ENCODE measurements around the gene DNAJC15. TPM values are rescaled to one million over a fixed set of nuclear protein-coding genes. Genes with fewer than 3 reads are reported as not detected.
A peak's percentile ranks its signal among the peaks of the same experiment; 100 is the strongest.

The DNAJC15 gene
- 20.9 and 21.8 TPM in 2 replicates for total RNA-seq
- polyA plus RNA-seq, result 33.7 and 40.8 TPM in 2 replicates
- polyA plus RNA-seq (2011; cell fraction: cytosol; rRNA removed), result 49.2 and 49.6 TPM in 2 replicates
- polyA plus RNA-seq (2011; cell fraction: nucleus; rRNA removed), result 14.0 and 16.3 TPM in 2 replicates
- 26.9 and 27.9 TPM in 2 replicates for polyA plus RNA-seq (2012)
- polyA minus RNA-seq, result 37.4 and 45.0 TPM in 2 replicates
- polyA minus RNA-seq (2011; cell fraction: cytosol; rRNA and poly(A)+ RNA removed), result 5.6 TPM
- 10.0 and 12.5 TPM in 2 replicates for polyA minus RNA-seq (2011; cell fraction: nucleus; rRNA and poly(A)+ RNA removed)
- Bru-seq, nascent RNA, result percentile 84 among the genes with signal in this experiment
- percentile 61 among the genes with signal in this experiment for BruChase-seq, experiment 1, labeled RNA remaining after a 6-hour chase
- BruChase-seq, experiment 2, labeled RNA remaining after a 2-hour chase, result percentile 58 among the genes with signal in this experiment
- long read RNA-seq, full-length matches to known transcripts, result 296 of 309 reads
- long read RNA-seq, partial matches to known transcripts, result 1 of 309 reads
- long read RNA-seq, other reads (novel, unspliced or antisense), result 12 of 309 reads

- Histone ChIP-seq H3K4me2 (ENCODE audit: insufficient read depth, low read length) (peak within 1 kb of the TSS; percentile 77), H3K4me3 (replicated peaks in 1 of 3; ENCODE audit: insufficient read depth in 1 of 3, low read depth in 1 of 3, low read length in 3 of 3) (peak within 1 kb of the TSS; percentile 62 to 92 (median 70)), H3K9me3 (replicated peaks; ENCODE audit: control insufficient read depth, insufficient read depth, low read length) (no peaks in the 10 kb centered on the region), H3K79me2 (ENCODE audit: control insufficient read depth, insufficient read depth, low read length) (peaks cover 33% of the 10 kb centered on the region), H3K9ac (replicated peaks; ENCODE audit: extremely low read depth, insufficient read depth, low read length) (peak within 1 kb of the TSS; percentile 81), H2AFZ (ENCODE audit: low read depth, low read length) (peak within 1 kb of the TSS; percentile 79), H3K9me1 (replicated peaks; ENCODE audit: control insufficient read depth, extremely low read depth, insufficient read depth, low read length) (no peaks in the 10 kb centered on the region), H3K27ac (ENCODE audit: insufficient read depth, low read depth, low read length) (peak within 1 kb of the TSS; percentile 59), H3K4me1 (ENCODE audit: control insufficient read depth, extremely low read depth, insufficient read depth, low read length) (peaks cover 2% of the 10 kb centered on the region), H4K20me1 (replicated peaks; ENCODE audit: control insufficient read depth, extremely low read depth, insufficient read depth, low read length) (no peaks in the 10 kb centered on the region), H3K36me3 (ENCODE audit: control insufficient read depth in 2 of 2, extremely low read depth in 1 of 2, insufficient read depth in 2 of 2, low read length in 2 of 2) (peaks cover 0 to 3% of the 10 kb centered on the region in 2 experiments), H3K27me3 (ENCODE audit: control insufficient read depth in 2 of 2, insufficient read depth in 2 of 2, low read length in 2 of 2) (no peaks in the 10 kb centered on the region)
- FAIRE-seq, result peak; percentile 81
- intact Hi-C loops (cut with micrococcal nuclease), result loop anchor here (1.0 to 2.0 kb wide), 3 partner anchors 31 to 55 kb away; partner anchors contain the start of gene EPSTI1
- ChIA-PET CTCF (interaction anchor here (0.5 to 2.5 kb wide), 8 partner anchors 18 to 781 kb away, joined by 3 to 6 read pairs (median 3); no protein-coding TSS in a partner anchor), POLR2A (no interaction called here)
- TF ChIP-seq MAX (IDR thresholded peaks at IDR 0.05; ENCODE audit: insufficient read depth, insufficient read length), result peak; percentile 40
- peak; percentile 89 for TF ChIP-seq POLR2A (IDR thresholded peaks at IDR 0.05; ENCODE audit: low read depth, low read length)
- no peak for TF ChIP-seq GATA2 (IDR thresholded peaks at IDR 0.05; ENCODE audit: insufficient read depth, insufficient read length, low read depth, low read length)
- no peak for TF ChIP-seq FOS (IDR thresholded peaks at IDR 0.05; ENCODE audit: borderline replicate concordance, insufficient read depth, low read length)
- no peak for TF ChIP-seq MYC (IDR thresholded peaks at IDR 0.05; ENCODE audit: low read depth, low read length)
- peak; percentile 92 for TF ChIP-seq POLR2AphosphoS5 (IDR thresholded peaks at IDR 0.05; ENCODE audit: insufficient read depth, low read depth, low read length)
- no peak for TF ChIP-seq CTCF (IDR thresholded peaks at IDR 0.05; ENCODE audit: extremely low read depth in 1 of 2, insufficient read depth in 1 of 2, low read depth in 1 of 2, low read length in 2 of 2)
- no peak for TF ChIP-seq EZH2 (IDR thresholded peaks at IDR 0.05; ENCODE audit: borderline replicate concordance, low read depth, low read length, severe bottlenecking)
- no peak for TF ChIP-seq JUN (IDR thresholded peaks at IDR 0.05; ENCODE audit: borderline replicate concordance, insufficient read depth, insufficient read length, low read depth)
- dilution Hi-C loops (cut with MboI; ENCODE audit: extremely low pct_ligation_motif_present, low sequenced_read_pairs), result no loop called here
- peak; percentile 91 for DNase-seq (ENCODE audit: low read depth, low spot score)
- BruUV-seq (replicated peaks), result no TSS peak
Measured at GRCh38 chr13:43023289-43023963, at the start of gene DNAJC15. TSS of gene DNAJC15 (plus strand) at chr13:43023586. CDS start at chr13:43023627, 41 bp downstream.
